ENCODE results near the gene RAB7A.

DNA sequence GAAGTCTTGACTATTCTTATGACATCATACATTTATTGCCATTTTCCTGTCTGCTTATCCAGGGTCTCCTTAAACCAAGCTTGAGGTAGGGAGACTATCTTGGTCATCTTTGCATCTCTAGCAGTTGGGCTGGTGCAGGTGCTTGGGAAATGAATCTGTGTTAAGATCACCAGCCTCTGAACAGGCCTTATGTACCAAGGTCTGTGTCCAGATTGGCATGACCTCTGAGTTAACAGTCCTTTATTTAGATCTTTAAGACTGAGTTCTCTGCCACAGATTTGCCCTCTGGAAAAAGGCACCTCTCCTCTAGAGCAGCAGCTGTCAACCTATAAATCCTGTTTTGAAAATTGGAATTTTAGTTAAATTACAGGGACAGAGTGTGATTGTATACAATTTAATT lies 35.4 kb downstream of the RAB7A start:
- TF ChIP-seq, protein P1, sequence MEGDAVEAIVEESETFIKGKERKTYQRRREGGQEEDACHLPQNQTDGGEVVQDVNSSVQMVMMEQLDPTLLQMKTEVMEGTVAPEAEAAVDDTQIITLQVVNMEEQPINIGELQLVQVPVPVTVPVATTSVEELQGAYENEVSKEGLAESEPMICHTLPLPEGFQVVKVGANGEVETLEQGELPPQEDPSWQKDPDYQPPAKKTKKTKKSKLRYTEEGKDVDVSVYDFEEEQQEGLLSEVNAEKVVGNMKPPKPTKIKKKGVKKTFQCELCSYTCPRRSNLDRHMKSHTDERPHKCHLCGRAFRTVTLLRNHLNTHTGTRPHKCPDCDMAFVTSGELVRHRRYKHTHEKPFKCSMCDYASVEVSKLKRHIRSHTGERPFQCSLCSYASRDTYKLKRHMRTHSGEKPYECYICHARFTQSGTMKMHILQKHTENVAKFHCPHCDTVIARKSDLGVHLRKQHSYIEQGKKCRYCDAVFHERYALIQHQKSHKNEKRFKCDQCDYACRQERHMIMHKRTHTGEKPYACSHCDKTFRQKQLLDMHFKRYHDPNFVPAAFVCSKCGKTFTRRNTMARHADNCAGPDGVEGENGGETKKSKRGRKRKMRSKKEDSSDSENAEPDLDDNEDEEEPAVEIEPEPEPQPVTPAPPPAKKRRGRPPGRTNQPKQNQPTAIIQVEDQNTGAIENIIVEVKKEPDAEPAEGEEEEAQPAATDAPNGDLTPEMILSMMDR (IDR thresholded peaks at IDR 0.05), result no peak
- TF ChIP-seq POLR2A (IDR thresholded peaks at IDR 0.05) (no peak), POLR2AphosphoS5 (IDR thresholded peaks at IDR 0.05) (no peak)
